Activated T-cell treated with anti-CD3 and anti-CD28 coated beads, Interleukin-2, amount 50 U/mL, for 1 hour (primary cell): ENCODE results near the gene TMEM53.

Source experiments
- DNase-seq: peaks from one replicate; pipeline ENCODE4 v3.0.0-alpha.2; 2020

The TMEM53 gene

DNA sequence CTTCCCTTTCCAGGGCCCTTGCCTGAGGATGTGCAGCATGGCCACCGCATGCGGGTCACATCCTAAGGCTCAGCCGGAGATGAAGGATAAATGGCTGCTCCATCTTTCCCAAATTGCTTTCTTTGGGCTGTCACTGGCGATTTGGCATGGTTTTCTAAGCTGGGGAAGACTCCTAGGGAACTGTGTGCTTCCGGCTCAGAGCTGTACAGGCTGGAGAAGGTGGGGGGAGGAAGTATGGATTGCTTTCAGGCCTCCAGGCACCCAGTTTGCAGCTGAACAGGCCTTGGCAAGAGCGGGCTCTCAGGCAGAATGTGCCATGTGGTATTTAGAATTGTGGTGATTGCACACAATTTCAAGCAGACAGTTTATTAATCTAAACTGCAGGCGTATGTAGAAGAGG, 48.9 kb downstream of the TMEM53 start:
- no peak for DNase-seq

DNA sequence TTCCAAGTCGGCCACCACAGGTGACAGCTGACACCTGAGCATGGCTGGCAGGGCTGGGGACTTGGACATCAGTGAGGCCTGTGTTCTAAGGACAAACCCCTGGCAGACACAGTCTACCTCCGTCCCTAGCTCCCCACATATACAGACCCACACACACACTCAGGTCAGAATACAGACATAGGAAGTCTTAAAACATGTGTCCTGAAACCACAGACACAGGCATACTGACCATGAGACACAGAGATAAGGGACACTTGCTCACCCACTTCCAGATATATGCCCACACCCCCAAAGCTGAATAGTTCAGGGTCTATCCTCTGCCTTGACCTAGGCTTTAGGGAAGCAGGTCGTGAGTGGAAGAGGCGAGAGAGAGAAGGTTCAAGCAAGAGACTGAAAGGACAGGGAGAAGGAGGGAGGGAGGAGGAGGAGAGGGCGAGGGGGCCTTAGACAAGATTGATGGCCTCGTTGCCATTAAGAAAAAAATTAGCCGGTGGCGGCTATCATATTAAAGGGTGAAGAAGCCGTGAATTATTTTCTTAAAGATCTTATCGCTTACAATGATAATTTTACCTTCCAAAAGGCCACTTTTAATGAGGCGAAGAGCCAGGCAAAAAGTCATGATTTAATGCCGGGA, 49.9 kb downstream of the TMEM53 start:
- no peak for DNase-seq

- no peak for DNase-seq
These were observed 52.4 kb downstream of the TMEM53 start for GRCh38 chr1:44621841-44622286.

DNA sequence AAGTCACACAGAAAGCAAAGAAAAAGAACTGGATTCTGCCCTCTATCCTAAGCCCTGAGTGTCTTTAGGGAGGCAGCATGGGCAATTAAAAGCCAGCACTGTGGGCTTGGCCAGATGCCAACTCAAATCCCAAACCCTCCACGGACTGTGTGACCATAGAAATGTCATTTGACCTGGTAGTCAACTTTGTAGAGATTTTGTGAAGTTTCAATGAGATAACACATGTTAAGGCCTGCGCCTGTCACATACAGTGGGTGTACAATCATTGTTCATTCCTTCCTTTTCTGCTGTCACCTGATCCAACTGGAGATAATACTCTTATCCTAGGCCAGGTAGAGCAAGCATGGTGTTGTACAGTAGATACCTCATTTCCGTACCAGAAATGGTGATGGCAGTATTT, 54.2 kb downstream of the TMEM53 start:
- no peak for DNase-seq

DNA sequence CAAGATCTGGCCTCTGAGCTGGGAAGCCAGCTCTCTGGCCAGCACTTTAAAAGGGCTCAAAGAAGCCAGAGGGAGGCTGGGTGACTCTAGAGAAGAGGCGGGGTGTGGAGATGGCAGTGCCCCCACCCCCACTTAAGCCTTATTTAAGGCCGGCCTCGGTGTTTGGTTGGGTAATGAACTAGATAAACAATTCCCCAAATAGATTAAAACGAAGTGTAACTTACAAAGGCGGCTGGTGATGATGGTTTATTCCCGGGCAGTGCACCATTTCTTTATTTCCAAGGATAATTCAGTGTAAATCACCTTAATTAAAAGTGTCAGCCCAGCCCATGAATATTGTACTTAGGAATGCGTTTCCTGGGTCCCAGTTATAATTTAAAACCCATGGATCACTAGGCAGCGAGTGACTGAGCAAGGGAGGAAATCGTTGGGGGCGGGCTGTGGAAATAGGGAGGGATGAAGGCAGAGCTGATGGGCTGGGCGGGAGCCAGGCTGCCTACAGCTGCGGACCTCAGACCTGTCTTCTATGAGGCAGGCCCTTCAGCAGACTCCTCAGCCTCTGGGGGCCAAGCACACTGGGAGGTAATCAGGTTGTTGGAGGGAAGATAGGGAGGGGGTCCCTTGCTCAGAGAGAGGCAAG, 54.9 kb downstream of the TMEM53 start:
- DNase-seq, result no peak

- DNase-seq, result no peak
These were observed 56.6 kb downstream of the TMEM53 start for GRCh38 chr1:44617703-44618029.

DNA sequence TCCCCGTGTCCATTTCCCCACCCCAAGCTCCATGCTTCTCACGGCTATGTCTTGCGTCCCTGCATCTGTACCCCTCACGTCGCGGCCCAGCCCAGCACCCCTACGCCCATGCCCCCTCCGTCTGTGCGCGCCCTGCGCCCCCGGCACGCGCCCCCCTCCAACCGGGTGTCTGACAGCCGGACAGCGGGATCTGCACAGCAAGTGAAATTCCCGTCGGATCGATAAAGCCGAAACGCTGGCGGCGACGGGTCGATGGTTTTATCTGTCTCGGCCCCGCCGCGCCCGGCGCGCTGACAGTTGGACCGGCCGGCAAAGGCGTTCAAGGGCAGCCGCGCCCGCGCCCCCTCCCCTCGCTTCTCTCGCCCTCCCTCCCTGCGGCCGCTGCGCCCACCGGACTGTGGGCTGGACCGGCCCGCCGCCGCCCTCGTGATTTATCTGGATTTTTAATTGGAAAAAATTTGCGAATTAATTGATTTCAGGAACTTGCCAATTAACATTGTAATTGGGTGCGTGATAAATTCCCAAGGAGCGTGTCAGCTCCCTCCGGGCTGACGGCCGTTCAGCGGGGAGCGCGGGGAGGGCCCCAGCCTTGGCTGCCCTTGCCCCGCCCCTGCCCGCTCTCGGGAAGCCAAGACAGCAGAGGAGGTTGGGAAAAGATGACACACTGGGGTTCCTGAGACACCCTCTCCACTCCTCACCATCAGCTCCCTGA, 57.1 kb downstream of the TMEM53 start:
- no peak for DNase-seq

GRCh38 chr1:44616284-44616990, 57.8 kb downstream of the TMEM53 start:
- no peak for DNase-seq

GRCh38 chr1:44613941-44614340, 60.3 kb downstream of the TMEM53 start:
- DNase-seq, result no peak

GRCh38 chr1:44611866-44612265, 62.4 kb downstream of the TMEM53 start:
- no peak for DNase-seq

GRCh38 chr1:44611419-44611818, 62.9 kb downstream of the TMEM53 start:
- DNase-seq, result no peak

GRCh38 chr1:44610527-44611148, 63.6 kb downstream of the TMEM53 start:
- no peak for DNase-seq

- DNase-seq, result no peak
These were observed 64.3 kb downstream of the TMEM53 start for GRCh38 chr1:44609768-44610526.

DNA sequence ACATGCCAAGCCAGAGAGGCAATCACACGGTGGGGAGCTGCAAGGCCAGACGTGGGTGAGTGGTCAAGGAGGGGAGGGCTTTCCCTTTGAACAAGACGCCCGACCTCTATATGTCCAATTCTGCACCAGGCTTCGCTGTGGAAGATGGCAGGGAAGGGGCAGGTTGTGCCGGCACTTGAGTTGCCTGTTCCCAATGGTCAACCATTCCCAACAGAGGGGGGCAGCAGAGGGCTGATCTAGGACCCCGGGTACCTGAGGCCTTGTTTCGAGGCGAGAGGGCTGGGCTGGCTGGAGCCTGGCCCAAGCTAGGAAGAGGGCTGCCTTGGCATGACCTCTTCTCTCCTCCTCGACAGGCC, 64.9 kb downstream of the TMEM53 start:
- DNase-seq, result peak; percentile 30

DNA sequence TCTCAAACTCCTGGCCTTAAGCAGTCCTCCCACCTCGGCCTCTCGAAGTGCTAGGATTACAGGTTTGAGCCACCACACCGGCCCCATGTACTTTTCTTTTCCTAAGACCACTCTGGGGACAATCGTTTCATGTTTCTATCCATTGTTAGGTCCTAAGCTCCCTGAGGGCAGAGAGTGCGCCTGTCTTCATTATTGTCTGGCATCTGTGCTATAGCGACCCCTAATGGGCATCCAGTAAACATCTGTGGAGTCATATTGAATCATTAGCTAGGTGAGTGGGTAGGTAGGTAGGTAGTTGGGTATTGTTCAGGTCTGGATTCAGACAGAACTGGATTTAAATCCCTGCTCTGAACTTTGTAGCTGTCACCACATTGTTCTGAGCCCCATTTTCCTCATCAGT, 66.1 kb downstream of the TMEM53 start:
- no peak for DNase-seq

DNA sequence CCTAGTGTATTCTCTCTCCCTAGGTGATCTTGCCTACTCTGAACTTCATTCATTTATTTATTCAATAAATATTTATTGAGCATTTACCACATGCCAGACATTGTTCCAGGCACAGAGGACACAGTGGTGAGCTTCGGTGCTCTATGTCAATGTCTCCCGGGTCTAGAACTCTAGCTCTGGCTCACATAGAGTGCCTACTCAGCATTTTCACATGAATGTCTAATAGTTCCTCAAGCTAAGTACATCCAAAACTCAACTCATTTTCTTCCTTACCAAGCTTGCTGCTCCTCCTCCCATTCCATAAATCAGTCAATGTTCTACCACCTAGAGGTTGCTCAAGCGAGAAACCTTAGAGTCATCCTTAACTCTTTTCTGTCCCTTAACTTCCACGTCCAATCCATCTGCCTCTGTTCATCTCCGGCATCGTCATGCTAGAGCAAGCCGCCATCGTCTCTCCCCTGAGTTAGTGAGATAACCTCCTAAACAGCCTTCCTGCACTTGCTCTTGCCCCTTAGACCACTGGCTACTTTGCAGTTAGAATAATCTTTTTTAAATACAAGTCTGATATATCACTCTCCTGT, 67.5 kb downstream of the TMEM53 start:
- DNase-seq, result no peak

DNA sequence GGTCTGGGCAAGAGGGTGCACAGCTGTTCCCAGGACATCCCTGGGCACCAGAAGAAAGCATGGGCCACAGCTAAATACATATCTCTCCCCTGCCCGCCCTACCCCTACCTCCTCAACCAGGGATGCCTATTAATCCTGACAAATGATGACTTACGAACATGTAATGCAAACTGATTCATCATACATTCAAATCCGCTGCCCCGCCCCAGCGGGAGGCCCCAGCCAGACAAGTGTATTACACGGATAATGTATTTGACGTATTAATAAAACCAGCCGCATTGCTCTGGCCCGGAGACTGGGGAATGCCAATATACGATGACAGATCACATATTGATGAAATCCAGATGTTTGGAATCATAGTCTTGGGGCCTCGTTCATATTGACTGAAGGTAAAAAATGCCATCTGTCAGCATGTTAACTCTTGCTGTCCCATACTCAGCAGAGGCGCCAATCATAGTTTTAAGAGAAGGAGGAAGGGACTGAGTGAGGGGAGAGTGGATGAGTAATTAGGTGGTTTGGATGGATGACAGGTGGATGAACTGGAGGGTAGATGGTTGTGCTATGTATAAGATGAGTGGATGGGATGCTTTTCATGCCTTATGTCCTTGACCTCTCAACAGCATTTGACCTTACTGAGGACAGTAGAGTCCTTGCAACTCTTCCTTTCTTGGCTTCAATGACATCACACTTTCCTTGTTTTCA, 68.2 kb downstream of the TMEM53 start:
- DNase-seq, result no peak

DNA sequence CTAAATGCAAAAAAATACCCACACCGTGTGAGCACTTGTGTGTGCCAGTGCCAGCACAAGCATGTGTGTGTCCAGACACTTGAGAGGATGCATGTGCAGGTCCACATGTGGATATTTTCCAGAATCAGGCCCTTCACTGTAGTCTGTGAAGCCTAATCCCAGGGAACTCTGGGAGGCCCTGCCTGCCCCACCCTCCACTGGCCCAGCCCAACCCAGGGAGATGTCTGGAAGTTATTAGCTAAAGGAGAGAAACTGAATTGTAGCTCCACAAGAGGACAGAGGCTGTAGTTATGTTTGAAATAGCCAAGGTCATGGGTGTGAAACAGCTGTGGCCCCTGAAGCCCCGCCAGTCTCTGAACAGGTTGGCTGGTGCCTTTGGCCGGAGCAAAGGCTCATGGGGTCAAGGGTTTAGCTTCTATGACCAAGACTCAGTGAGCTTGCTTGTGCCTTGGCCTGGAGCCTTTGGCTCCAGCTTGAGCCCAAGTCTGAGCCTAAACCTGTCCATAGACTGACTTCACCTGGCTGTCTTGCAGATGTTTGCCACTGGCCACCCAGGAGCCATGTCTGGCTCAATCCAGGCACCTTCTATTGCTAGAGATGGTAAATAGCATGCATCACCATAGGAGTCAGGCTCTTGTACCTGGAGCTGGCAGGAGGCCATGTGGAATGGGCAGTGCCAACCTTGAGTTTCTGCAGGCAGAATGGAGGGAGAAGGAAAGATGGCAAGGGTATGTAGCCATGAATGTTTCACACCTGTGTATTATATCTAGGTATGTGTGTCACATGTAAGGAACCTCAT, 69.9 kb downstream of the TMEM53 start:
- no peak for DNase-seq

DNA sequence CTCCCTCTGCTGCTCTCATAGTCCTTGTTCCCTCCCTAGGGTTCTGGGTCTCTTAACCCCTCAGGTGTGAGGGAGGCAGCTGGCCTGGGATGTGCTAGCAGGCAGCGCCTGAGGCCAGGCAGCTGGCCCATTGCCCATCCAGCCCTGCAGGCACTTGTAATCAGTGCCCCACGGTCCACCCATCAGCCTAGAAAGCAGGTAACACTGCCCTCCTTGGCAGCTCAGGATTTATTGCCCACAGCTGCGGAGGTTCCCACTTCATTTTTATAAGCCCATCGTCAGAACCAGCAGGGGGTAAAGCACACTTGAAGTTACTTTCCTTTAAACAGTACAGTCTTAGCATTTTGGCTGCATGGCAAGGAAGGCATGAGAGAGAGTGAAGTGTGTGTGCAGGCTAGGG, 70.6 kb downstream of the TMEM53 start:
- no peak for DNase-seq
